Stimulated activated CD4-positive, alpha-beta T cell treated with anti-CD3 and anti-CD28 coated beads, Interleukin-4, amount 100 ng/mL, for 1 hour (primary cell): ENCODE measurements around the gene THRAP3.
A peak's percentile ranks its signal among the peaks of the same experiment; 100 is the strongest.

Experiments
- DNase-seq: peaks from one replicate; pipeline ENCODE4 v3.0.0-alpha.2; 2020

The THRAP3 gene

GRCh38 chr1:36328713-36329112 lies 104.5 kb downstream of the THRAP3 start:
- DNase-seq: no peak

DNA sequence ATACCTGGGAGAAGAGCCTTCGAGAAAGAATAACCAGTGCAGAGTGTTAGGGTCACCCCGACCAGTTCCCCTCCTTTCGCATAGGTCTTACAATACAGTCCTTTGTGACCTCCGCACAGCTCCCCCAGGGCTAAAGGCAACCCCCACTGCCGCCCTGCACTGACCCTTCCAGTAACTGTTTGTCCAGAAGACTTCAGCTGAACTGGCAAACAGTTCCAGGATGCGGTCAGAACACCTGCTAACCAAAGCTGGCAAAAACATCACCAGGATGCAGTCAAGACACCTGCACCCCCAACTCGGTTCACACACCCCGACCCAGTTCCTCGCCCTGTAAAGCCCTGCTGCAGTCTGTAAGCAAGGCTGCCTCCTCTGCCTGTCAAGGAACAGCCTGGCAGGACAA lies 105.6 kb downstream of the THRAP3 start:
- no peak for DNase-seq

- no peak for DNase-seq
Measured at GRCh38 chr1:36330940-36331339, 106.7 kb downstream of the THRAP3 start.

GRCh38 chr1:36337830-36338229 lies 113.6 kb downstream of the THRAP3 start:
- DNase-seq: no peak

GRCh38 chr1:36339215-36339614 lies 115.0 kb downstream of the THRAP3 start:
- DNase-seq: no peak

DNA sequence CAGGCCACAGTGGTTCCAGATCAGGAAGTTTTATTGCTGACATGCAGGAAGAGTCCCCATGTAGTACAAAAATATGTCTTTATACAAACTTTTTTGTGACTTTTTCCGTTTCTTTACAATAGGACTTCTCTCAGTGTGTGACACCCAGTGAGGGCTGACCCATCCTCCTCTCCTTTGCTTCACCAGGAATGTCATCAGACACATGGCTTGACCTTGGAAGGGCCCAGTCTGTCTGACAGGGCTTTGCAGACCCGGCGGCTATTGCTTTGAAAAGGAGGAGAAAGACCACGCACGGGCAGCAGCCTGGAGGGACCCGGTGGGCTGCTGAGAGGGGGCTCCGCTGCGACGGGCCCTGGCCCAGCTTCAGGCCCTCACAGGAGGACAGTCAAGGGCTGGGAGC lies 115.4 kb downstream of the THRAP3 start:
- no peak for DNase-seq

- DNase-seq: no peak
Measured at GRCh38 chr1:36341626-36342320, 117.5 kb downstream of the THRAP3 start.

DNA sequence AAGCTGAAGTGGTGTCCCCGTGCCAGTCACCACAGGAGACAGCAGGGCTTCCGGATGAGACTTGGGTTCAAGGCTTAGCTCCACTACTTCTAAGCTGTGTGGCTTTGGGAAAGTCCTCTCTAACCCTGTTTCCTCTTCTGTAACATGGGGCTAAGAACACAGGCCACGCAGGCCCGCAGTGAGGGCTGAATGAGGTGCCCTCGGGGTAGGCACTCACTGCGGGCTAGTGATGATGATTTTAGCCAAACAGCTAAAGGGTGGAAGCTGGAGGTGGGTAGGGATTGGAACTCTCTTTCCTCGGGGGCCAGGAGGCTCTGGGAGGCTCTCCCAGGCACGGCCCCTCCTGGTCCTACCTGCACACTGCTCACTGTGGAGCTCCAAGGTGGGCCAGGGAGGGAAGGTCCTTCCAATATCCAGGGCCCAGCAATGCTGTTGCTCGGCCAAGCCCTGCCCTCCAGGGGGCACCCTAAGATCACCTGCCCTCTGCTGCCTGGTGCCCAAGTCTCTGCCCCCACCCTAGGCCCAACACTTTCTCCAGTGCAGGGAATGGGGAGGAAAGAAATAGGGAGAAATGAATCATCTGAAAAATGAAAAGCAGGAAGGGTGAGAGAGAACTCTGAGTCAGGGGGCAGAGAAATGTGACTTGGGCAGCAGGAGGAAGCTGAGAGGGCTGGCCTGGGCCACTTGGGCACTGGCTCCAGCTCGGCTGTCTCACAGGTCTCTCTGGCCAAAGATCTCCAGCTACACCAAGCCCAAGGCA lies 118.4 kb downstream of the THRAP3 start:
- DNase-seq: peak; percentile 60

- DNase-seq: no peak
Measured at GRCh38 chr1:36343651-36344394, 119.6 kb downstream of the THRAP3 start.

- no peak for DNase-seq
Measured at GRCh38 chr1:36344395-36344680, 120.1 kb downstream of the THRAP3 start.

GRCh38 chr1:36345353-36345752 lies 121.1 kb downstream of the THRAP3 start:
- DNase-seq: no peak

- no peak for DNase-seq
Measured at GRCh38 chr1:36346741-36347370, 122.6 kb downstream of the THRAP3 start.

- DNase-seq: no peak
Measured at GRCh38 chr1:36349241-36349671, 125.0 kb downstream of the THRAP3 start.

GRCh38 chr1:36349839-36350238 lies 125.6 kb downstream of the THRAP3 start:
- no peak for DNase-seq

- peak; percentile 62 for DNase-seq
Measured at GRCh38 chr1:36350659-36351226, 126.5 kb downstream of the THRAP3 start.

DNA sequence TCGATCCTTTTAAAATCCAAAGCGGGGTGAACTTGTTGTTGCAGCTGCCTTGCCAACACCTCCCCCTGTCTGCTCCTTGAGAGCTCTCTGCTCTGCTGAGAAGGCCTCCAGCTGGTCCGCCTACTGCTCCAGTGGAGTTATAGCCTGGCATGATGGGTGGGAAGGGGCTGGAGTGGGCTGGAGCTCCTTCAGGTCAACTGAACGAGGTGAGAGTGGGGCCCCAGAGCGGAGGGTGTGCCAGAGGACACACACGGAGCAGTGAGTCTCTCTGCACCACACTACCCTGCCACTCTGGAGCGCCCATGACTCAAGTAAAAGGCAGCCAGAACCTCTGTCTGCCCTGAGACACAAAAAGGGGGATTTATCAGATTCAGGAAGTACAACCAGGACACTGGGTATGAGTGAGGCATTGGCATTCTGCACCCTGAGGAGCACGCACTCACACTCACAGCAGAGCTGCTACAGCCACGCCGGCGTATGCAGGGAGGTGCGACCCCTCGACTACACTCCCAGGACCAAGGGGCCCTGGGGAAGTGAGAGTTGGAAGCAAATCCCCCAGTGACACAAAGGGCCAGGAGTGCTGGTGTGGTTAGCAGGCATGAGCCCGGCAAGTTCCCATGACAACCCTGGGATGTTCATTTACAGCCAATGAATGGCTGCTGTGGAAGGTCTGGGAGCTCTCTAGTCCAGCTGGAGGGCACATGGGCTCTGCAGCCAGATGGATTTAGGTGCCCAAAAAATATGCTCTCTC lies 127.2 kb downstream of the THRAP3 start:
- no peak for DNase-seq

DNA sequence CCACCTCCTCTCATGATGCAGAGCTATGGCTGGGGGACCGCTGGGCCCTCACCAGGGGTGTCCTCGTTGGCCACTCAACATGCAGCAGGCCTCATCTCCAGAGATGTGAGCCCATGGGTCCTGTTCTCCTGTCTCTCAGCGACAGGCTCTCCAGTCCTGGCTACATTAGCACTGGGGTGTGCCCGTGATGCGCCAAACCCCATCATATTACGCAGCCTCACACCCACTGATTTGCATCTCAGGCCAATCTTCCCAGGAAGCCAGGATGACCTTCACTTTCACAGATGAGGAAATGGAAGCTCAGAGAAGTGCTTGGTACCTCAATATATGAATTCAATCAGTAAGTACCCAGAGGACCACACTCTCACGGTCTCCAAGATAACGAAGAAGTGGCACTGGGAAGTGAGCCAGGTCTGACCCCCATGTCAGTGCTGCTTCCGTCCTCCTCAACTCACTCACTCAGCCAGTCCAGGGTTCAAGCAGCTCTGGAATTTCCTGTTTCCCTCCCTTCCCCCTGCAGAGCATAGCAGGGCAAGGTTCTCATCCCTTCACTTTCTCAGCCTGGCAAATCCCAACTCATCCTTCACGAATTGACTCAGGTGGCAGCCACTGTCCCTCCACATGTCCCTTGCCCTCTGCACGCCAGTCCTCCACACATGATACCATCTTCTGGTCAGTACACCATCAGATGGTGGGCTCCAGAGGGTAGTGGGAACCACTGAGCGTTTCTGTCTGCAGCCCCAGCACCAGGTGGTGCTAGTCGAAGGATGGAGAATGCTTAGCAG lies 128.1 kb downstream of the THRAP3 start:
- DNase-seq: no peak

DNA sequence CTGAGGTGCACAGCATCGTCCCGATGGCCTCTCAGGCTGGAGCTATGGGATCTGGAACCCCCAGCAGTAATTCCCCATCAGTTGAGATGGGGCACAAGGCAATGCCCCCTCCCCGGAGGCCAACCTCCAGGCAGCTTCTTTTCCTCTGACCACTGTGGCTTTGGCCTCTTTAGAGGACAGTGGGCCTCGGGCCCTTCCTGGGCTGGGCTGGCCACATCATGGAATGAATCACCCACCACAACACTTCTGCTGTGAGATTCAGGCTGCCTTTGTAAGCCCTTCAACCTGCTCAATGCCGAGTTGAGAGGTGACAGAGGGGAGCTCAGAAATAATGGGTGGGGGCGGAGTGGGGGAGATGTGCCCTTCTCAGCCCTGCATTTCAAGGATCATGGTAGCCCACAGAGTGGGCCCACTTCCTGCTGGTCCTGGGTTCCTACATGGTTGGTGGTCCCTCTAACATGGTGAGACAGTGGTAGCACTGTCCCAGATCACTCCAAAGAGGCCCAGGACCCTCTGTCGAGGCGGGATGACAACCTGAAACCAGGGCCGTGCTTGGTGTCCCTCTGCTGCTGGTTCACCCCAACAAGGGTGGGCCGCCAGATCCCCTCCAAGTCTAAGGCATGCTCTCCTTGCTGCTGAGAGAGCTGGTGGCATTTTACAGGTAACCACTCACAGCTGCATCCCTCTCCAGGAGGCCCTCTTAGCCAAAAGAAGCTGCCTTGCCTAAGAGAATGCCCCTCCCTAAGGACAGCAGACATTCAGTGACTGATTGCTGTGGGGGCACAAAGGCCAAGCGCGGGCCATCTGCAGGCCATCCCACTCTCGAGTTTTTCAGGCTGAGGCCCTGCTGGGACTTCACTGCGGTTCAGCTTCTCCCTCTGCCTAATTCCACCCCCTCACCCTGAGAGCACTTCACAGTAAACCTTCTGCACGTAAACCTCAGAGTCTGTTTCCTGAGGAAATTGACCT lies 129.0 kb downstream of the THRAP3 start:
- no peak for DNase-seq

GRCh38 chr1:36354486-36354885 lies 130.2 kb downstream of the THRAP3 start:
- DNase-seq: no peak
